Measurements from ENCODE around the gene HPSE2.
A peak's percentile ranks its signal among the peaks of the same experiment; 100 is the strongest.

Gene HPSE2

DNA sequence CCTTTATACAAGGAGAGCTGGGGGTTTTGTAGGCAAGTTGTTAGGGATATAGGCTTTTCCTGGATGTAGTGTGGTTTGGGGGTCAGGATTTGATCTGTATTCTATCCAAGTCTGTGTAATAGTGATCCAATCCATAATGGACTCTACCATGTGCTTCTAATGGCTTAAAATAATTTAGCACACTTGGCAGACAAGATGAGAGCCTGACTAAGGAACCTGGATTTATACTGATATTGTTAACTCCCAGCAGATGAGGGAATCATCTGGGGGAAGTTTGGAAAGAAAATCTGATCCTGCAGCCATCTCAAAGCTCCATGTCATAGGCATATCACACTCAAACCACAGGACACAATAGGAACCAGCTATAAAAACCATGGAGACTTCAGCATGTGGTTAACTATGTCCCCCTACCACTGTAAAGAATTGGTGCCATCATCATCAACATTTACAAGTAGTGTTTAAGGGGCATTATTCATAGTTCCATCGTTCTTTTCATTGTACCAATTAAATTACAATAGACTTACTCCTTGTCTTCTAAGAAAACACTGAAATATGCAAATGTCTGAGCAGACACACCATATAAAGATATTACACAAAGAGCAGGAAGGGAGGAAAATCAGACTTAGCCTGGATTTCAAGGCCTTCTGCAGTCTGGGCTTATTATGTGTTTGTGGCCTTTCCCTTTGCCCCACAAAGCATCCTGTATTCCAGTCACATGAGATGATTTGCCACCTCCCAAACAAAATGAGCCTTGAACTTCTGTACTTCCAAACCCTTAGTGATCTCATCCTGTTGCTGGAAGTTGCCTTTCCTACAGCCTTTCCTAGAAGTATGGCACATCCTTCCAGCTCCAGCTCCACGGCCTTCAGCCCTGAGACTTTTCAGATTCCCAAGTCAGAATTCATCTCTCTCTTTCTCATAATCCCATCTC lies 766.4 kb downstream of the HPSE2 start:
- TF ChIP-seq, protein P1, sequence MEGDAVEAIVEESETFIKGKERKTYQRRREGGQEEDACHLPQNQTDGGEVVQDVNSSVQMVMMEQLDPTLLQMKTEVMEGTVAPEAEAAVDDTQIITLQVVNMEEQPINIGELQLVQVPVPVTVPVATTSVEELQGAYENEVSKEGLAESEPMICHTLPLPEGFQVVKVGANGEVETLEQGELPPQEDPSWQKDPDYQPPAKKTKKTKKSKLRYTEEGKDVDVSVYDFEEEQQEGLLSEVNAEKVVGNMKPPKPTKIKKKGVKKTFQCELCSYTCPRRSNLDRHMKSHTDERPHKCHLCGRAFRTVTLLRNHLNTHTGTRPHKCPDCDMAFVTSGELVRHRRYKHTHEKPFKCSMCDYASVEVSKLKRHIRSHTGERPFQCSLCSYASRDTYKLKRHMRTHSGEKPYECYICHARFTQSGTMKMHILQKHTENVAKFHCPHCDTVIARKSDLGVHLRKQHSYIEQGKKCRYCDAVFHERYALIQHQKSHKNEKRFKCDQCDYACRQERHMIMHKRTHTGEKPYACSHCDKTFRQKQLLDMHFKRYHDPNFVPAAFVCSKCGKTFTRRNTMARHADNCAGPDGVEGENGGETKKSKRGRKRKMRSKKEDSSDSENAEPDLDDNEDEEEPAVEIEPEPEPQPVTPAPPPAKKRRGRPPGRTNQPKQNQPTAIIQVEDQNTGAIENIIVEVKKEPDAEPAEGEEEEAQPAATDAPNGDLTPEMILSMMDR (IDR thresholded peaks at IDR 0.05; ENCODE audit: low read depth, low read length), result no peak
- H3K4me3 ChIP-seq (ENCODE audit: low read depth, low read length), result no peak overlapping the region
- DNase-seq (ENCODE audit: low read depth), result no peak

DNA sequence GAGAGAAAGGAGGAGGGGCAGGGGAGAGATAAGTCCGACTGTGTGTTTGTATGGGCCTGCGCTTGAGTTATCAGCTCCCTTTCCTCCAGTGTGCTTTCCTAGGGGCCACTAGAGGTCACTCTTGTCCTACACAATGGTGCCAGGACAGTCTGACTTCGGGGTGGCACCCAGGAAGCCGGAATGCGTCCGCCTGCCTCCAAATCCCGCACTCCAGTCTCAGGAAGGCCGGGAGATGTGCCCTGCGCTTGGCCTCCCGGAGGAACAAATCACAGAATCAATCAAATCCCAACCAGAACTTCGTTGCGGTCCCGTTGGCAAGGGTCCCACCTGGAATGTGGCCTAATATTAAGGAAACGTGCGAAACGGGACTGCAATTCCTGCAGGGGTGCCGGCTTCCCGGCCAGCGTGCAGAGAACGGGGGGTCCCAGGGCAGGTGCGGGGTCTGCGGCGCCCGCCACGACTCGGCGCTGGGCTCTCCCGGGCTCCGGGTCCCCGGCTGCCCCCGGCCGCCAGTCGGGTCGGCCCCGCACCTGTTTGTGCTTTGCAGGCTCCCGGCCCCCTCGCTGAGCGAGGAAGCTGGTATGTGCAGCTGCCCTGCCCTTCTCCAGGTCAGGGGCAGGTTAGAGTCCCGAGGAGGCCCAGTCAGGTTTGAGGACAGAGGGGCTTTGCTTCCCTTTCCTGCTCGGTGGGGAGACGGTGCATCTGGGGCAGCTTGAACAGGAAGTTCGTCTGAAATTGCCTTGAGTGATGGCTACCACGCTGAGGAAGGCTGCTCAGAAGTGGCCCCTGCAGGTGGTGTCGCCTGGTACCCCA lies 767.9 kb downstream of the HPSE2 start:
- peak overlapping the region; percentile 32 for H3K4me3 ChIP-seq (ENCODE audit: low read depth, low read length)
- DNase-seq (ENCODE audit: low read depth), result peak; percentile 86
- TF ChIP-seq, protein P2, sequence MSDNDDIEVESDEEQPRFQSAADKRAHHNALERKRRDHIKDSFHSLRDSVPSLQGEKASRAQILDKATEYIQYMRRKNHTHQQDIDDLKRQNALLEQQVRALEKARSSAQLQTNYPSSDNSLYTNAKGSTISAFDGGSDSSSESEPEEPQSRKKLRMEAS (IDR thresholded peaks at IDR 0.05; ENCODE audit: low read depth, low read length), result peak; percentile 12; the same call in 1 of the 2 replicates
- no peak for TF ChIP-seq MYC (IDR thresholded peaks at IDR 0.05; ENCODE audit: low read depth, low read length)
- no peak for TF ChIP-seq POLR2A (IDR thresholded peaks at IDR 0.05; ENCODE audit: extremely low read depth, insufficient read length)
- TF ChIP-seq, protein P1 (IDR thresholded peaks at IDR 0.05; ENCODE audit: low read depth, low read length), result peak; percentile 85

DNA sequence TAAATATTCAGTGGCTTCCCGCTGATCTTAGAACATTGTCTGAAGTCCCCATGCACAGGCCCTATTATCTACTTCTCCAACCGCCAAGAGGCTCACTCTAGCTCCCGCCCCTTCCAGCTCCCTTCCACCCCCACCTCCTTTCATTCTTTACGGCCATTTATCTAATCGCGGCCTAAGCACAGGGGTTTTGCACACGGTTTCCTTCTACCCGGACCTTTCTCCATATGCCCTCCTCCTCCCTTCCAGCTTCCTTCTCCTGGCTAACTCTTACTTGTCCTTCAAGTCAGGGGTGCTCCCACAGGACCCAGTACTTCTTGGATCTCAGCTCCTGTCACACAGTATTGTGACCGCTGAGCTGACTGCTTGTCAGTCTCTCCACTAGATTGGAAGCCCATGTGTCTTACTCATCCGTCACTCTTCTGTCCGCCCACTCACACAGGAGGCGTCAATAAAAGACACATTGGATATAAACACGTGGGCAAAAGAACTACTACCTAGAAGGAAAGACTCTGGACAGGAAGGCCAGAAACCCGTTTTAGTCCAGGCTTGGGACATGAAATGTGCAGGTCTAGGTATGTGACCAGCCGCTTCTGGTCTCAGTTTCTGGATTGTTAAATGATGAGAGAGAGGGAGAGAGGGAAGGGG lies 768.7 kb downstream of the HPSE2 start:
- H3K4me3 ChIP-seq (ENCODE audit: low read depth, low read length), result no peak overlapping the region
- no peak for DNase-seq (ENCODE audit: low read depth)
- TF ChIP-seq, protein P2 (IDR thresholded peaks at IDR 0.05; ENCODE audit: low read depth, low read length), result no peak
- TF ChIP-seq MYC (IDR thresholded peaks at IDR 0.05; ENCODE audit: low read depth, low read length) (no peak), POLR2A (IDR thresholded peaks at IDR 0.05; ENCODE audit: extremely low read depth, insufficient read length) (no peak)
- TF ChIP-seq, protein P1 (IDR thresholded peaks at IDR 0.05; ENCODE audit: low read depth, low read length), result no peak

DNA sequence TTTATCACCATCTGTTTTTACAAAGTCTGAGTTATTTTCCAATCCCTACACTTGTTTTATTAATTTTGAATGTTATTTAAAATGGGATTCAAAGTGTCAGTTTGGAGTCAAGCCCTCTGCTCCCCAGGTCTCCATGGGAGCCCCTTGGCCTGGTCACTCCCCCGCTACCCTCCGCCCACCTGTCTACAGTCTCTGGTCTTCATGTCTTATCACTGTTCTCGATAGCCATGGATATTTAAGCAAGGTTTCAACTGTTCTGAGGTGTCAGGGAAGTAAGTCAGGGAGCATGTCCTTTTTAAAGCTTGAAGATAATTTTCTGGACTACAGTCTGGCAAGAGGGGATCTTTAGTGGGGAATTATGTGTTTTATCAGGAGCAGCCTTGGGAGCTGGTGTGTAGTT lies 769.8 kb downstream of the HPSE2 start:
- DNase-seq (ENCODE audit: low read depth), result no peak
- TF ChIP-seq, protein P1 (IDR thresholded peaks at IDR 0.05; ENCODE audit: low read depth, low read length), result no peak
- TF ChIP-seq, protein P2 (IDR thresholded peaks at IDR 0.05; ENCODE audit: low read depth, low read length), result no peak
- no peak for TF ChIP-seq POLR2A (IDR thresholded peaks at IDR 0.05; ENCODE audit: extremely low read depth, insufficient read length)
- no peak for TF ChIP-seq MYC (IDR thresholded peaks at IDR 0.05; ENCODE audit: low read depth, low read length)
- H3K4me3 ChIP-seq (ENCODE audit: low read depth, low read length), result no peak overlapping the region

DNA sequence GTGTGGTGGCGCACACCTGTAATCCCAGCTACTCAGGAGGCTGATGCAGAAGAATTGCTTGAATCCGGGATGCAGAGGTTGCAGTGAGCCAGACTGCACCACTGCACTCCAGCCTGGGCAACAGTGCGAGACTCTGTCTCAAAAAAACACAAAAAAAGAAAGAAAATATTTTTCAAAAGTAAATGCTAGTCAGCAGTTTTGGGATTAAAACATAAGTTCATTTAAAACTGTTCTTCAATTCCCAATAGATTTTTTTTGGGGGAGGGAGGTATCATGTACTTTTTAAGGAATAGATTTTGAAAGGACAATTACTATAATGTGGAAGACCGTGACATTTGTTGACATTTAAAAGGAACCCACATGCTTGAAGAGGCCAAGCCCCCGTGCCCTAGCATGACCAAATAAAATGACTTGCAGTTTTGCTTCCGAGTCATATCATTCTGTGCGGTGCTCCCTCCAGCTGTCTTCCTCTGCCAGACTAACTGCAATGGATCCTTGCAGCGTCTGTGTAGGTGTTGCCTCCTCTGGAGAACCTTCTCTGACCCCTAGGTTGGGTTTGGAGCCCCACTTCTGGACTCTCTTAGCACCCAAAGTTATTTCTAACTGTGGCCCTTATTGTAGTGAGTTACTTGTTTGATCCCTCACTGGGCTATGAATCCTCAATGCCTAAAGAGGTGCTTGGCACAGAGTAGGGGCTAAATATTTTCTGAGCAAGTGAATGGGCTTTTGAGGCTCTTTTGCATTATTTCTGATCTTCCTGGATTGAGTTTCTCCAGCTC lies 771.5 kb downstream of the HPSE2 start:
- TF ChIP-seq, protein P2 (IDR thresholded peaks at IDR 0.05; ENCODE audit: low read depth, low read length), result peak; percentile 59
- no peak for TF ChIP-seq MYC (IDR thresholded peaks at IDR 0.05; ENCODE audit: low read depth, low read length)
- no peak overlapping the region for H3K4me3 ChIP-seq (ENCODE audit: low read depth, low read length)
- DNase-seq (ENCODE audit: low read depth), result peak; percentile 47
